HepG2 (cell line): ENCODE measurements around the gene WWP2. TPM values are rescaled to one million over a fixed set of nuclear protein-coding genes. Genes with fewer than 3 reads are reported as not detected.

Experiments
- BRF2 ChIP-seq: sonication (generic); formaldehyde crosslinking; IDR thresholded peaks from 2 replicates; pipeline ENCODE4 v1.8.1; 2022; ENCODE audit warnings: mild to moderate bottlenecking, missing genetic modification reagents
- FOXO4 ChIP-seq: sonication (generic); formaldehyde crosslinking; conservative IDR thresholded peaks from 2 replicates; pipeline ENCODE4 v1.8.1; 2023; ENCODE audit warnings: missing genetic modification reagents
- KAT2B ChIP-seq: fragments of 150-350 bp; IDR thresholded peaks from 2 replicates; pipeline ENCODE4 v1.6.1; 2014; ENCODE audit warnings: low read depth, low read length, borderline replicate concordance
- PCBP1 ChIP-seq: fragments of 200-400 bp; formaldehyde crosslinking; IDR thresholded peaks from 2 replicates; pipeline ENCODE4 v1.6.1; 2017; ENCODE audit warnings: mild to moderate bottlenecking, low read depth, low read length, borderline replicate concordance
- POLR2AphosphoS2 ChIP-seq: IDR thresholded peaks from 2 replicates; pipeline ENCODE4 v1.6.1; 2011; ENCODE audit warnings: low read depth, low read length, improper control_type of control experiment
- PPARG ChIP-seq: conservative IDR thresholded peaks from 2 replicates; pipeline ENCODE4 v1.6.1; 2016; ENCODE audit warnings: missing biosample characterization, missing genetic modification reagents
- RAD21 ChIP-seq: fragments of 450-650 bp; formaldehyde crosslinking; IDR thresholded peaks from 2 replicates; pipeline ENCODE4 v1.5.0; 2020; ENCODE audit warnings: mild to moderate bottlenecking
- RBM39 ChIP-seq: fragments of 200-400 bp; formaldehyde crosslinking; IDR thresholded peaks from one replicate; pipeline ENCODE4 v1.6.1; 2018; ENCODE audit warnings: antibody characterized with exemption, mild to moderate bottlenecking, low read depth, low read length; ENCODE audit not compliant: poor library complexity, severe bottlenecking
- SAP130 ChIP-seq: IDR thresholded peaks from 2 replicates; pipeline ENCODE4 v1.6.1; 2016; ENCODE audit warnings: low read depth
- SKI ChIP-seq: fragments of 450-650 bp; IDR thresholded peaks from one replicate; pipeline ENCODE4 v1.6.1; 2018; ENCODE audit warnings: mild to moderate bottlenecking; ENCODE audit not compliant: partially characterized antibody
- SNAPC2 ChIP-seq: sonication (generic); formaldehyde crosslinking; IDR thresholded peaks from 2 replicates; pipeline ENCODE4 v1.8.1; 2022; ENCODE audit warnings: mild to moderate bottlenecking, missing genetic modification reagents
- SOX13 ChIP-seq, 3 experiments: fragments of 450-650 bp in 1 of 3; sonication (generic) in 1 of 3; formaldehyde crosslinking in 1 of 3; IDR thresholded peaks in 2 of 3; conservative IDR thresholded peaks in 1 of 3; 2 replicates each; pipeline versions ENCODE4 v1.5.0 to v1.6.1; 2016 to 2020; ENCODE audit warnings: antibody characterized with exemption in 1 of 3, mild to moderate bottlenecking in 1 of 3, missing compliant biosample characterization in 1 of 3, missing genetic modification reagents in 1 of 3, moderate library complexity in 1 of 3
- ZBTB43 ChIP-seq: sonication (generic); formaldehyde crosslinking; conservative IDR thresholded peaks from 2 replicates; pipeline ENCODE4 v1.4.0; 2020; ENCODE audit warnings: missing genetic modification reagents
- ZBTB44 ChIP-seq: sonication (generic); formaldehyde crosslinking; IDR thresholded peaks from 2 replicates; pipeline ENCODE4 v1.4.0; 2020; ENCODE audit warnings: missing genetic modification reagents
- ZMAT5 ChIP-seq: sonication (generic); formaldehyde crosslinking; IDR thresholded peaks from 2 replicates; pipeline ENCODE4 v1.5.0; 2020; ENCODE audit warnings: mild to moderate bottlenecking, low read depth, missing genetic modification reagents, borderline replicate concordance
- ZNF292 ChIP-seq: sonication (generic); formaldehyde crosslinking; IDR thresholded peaks from 2 replicates; pipeline ENCODE4 v1.8.1; 2022; ENCODE audit warnings: mild to moderate bottlenecking, low read depth, missing genetic modification reagents, borderline replicate concordance
- ZNF629 ChIP-seq: sonication (generic); formaldehyde crosslinking; conservative IDR thresholded peaks from 2 replicates; pipeline ENCODE4 v1.5.0; 2020; ENCODE audit warnings: missing genetic modification reagents
- ZSCAN20 ChIP-seq: sonication (generic); formaldehyde crosslinking; IDR thresholded peaks from 2 replicates; pipeline ENCODE4 v1.4.0; 2020; ENCODE audit warnings: missing genetic modification reagents, mild to moderate bottlenecking, borderline replicate concordance
- ZXDC ChIP-seq: sonication (generic); formaldehyde crosslinking; IDR thresholded peaks from 2 replicates; pipeline ENCODE4 v1.5.0; 2020; ENCODE audit warnings: mild to moderate bottlenecking, missing genetic modification reagents
- polyA plus RNA-seq, 8 experiments: library from polyadenylated mRNA; depleted of rRNA in 3 of 8; stranded (reverse) in 7 of 8; unstranded in 1 of 8; fragments of >200 nt; fragmentation: Illumina TruSeq in 4 of 8; extraction: Trizol in 4 of 8; gene quantifications; 2 replicates each; pipeline versions ENCODE4 v1.2.1 to v1.2.3, GENCODE V29; 2011 to 2016; ENCODE audit warnings: low read depth in 4 of 8, missing spikeins in 1 of 8, mixed read lengths in 1 of 8; ENCODE audit not compliant: insufficient read depth in 1 of 8
- total RNA-seq, 5 experiments: library from RNA; depleted of rRNA; stranded (reverse); fragments of >200 nt; fragmentation: Illumina TruSeq; extraction: Trizol; gene quantifications; 2 replicates each; pipeline ENCODE4 v1.2.3, GENCODE V29; 2016; ENCODE audit warnings: low read depth in 1 of 5

Gene WWP2
- total and polyA plus RNA-seq, 2 of the 13 experiments (the other 11 are each of a cell fraction or from before 2014, with no cell fraction given), result 11.4 to 28.2 TPM

GRCh38 chr16:69839240-69839688, 77.1 kb downstream of the WWP2 start (continued):
- TF ChIP-seq RBM39 (no peak), ZNF292 (CRISPR knock-in tag) (peak; percentile 88; the same call in 1 of the 2 replicates), SNAPC2 (CRISPR knock-in tag) (no peak), ZSCAN20 (CRISPR knock-in tag) (0 out of 2 replicates have a peak, but pooled peaks have one; percentile 28), FOXO4 (CRISPR knock-in tag) (no peak), PPARG (peak; percentile 27; the same call in 1 of the 2 replicates), SKI (peak; percentile 77), SAP130 (peak; percentile 45; the same call in 1 of the 2 replicates), KAT2B (no peak), PCBP1 (no peak), BRF2 (no peak), ZBTB44 (CRISPR knock-in tag) (no peak), ZXDC (CRISPR knock-in tag) (no peak), RAD21 (no peak), ZNF629 (CRISPR knock-in tag) (peak; percentile 9; the same call in 1 of the 2 replicates), SOX13 (IDR thresholded peaks at IDR 0.05) (no peak), SOX13 (CRISPR knock-in tag; conservative IDR thresholded peaks at IDR 0.05 in 1 of 2, IDR thresholded peaks at IDR 0.05 in 1 of 2) (peak in 1 of 2 experiments; percentile 67; a peak in 2 of 4 replicates), ZBTB43 (CRISPR knock-in tag) (0 out of 2 replicates have a peak, but pooled peaks have one; percentile 25), POLR2AphosphoS2 (no peak), ZMAT5 (CRISPR knock-in tag) (no peak)
